Activated CD4-positive, alpha-beta memory T cell treated with anti-CD3 and anti-CD28 coated beads for 36 hours (primary cell): ENCODE results near the gene ASCL3. TPM values are rescaled to one million over a fixed set of nuclear protein-coding genes. Genes with fewer than 3 reads are reported as not detected.
"Not testable (repeated sequence)": the region's sequence is repeated elsewhere in the genome, so short reads cannot be mapped to it uniquely, and the experiment has no call there.

Experiments used
- CTCF ChIA-PET: fragments of 350-600 bp; sonication (Branson Sonifier 250); formaldehyde crosslinking; loops from one replicate; lab custom pipeline; 2021; ENCODE audit warnings: antibody characterized with exemption, inconsistent platforms; lab: Charles Lee
- POLR2A ChIA-PET: fragments of 350-600 bp; sonication (Branson Sonifier 250); formaldehyde crosslinking; loops from one replicate; lab custom pipeline; 2021; ENCODE audit warnings: antibody characterized with exemption; lab: Charles Lee
- DNase-seq: peaks from one replicate; pipeline ENCODE4 v3.0.0-alpha.2; 2020
- H3K27ac Mint-ChIP-seq: one replicate; pipeline ENCODE4 v1.8.0; 2021; ENCODE audit warnings: mixed read lengths
- H3K27me3 Mint-ChIP-seq: one replicate; pipeline ENCODE4 v1.8.0; 2021; ENCODE audit warnings: mixed read lengths
- H3K36me3 Mint-ChIP-seq: one replicate; pipeline ENCODE4 v1.8.0; 2021; ENCODE audit warnings: mixed read lengths
- H3K4me1 Mint-ChIP-seq: one replicate; pipeline ENCODE4 v1.8.0; 2021; ENCODE audit warnings: low read depth, mixed read lengths
- H3K4me3 Mint-ChIP-seq: one replicate; pipeline ENCODE4 v1.8.0; 2021; ENCODE audit warnings: mild to moderate bottlenecking, mixed read lengths
- H3K9me3 Mint-ChIP-seq: one replicate; pipeline ENCODE4 v1.8.0; 2021; ENCODE audit warnings: mixed read lengths
- intact Hi-C: fragments of 100-400 bp; cut with micrococcal nuclease; formaldehyde crosslinking; loops from one replicate; pipeline ENCODE4 v1.15.1; 2023
- total RNA-seq, 2 experiments: library from RNA; stranded (reverse); gene quantifications; one replicate each; pipeline ENCODE4 v1.2.3, GENCODE V29; 2021

Gene ASCL3
- total RNA-seq = not detected

- H3K4me1 Mint-ChIP-seq = no peaks in the 10 kb centered on the region
- H3K27ac Mint-ChIP-seq = no peak within 1 kb of the TSS
- H3K27me3 Mint-ChIP-seq = peaks cover 1% of the 10 kb centered on the region
- intact Hi-C loops = no loop called here
- H3K4me3 Mint-ChIP-seq = no peak within 1 kb of the TSS
- peaks cover 7% of the 10 kb centered on the region for H3K36me3 Mint-ChIP-seq
- POLR2A ChIA-PET = no interaction called here
- CTCF ChIA-PET = no interaction called here
- no peaks in the 10 kb centered on the region for H3K9me3 Mint-ChIP-seq
- DNase-seq = no peak
These were observed at the start of gene ASCL3 for GRCh38 chr11:8942518-8943066. Gene ASCL3, minus strand, starts transcription at chr11:8943016. Its CDS starts 4,855 bp downstream, at chr11:8938161.

GRCh38 chr11:8989453-8989852, 46.6 kb upstream of the ASCL3 start:
- H3K4me3 Mint-ChIP-seq = no peak overlapping the region
- no peaks in the 10 kb centered on the region for H3K4me1 Mint-ChIP-seq
- no peaks in the 10 kb centered on the region for H3K36me3 Mint-ChIP-seq
- ChIA-PET CTCF (no interaction called here), POLR2A (no interaction called here)
- no peaks in the 10 kb centered on the region for H3K9me3 Mint-ChIP-seq
- intact Hi-C loops = no loop called here
- peaks cover 12% of the 10 kb centered on the region for H3K27me3 Mint-ChIP-seq
- H3K27ac Mint-ChIP-seq = no peak overlapping the region
- DNase-seq = no peak

- Mint-ChIP-seq H3K27me3 (peaks cover 12% of the 10 kb centered on the region), H3K36me3 (no peaks in the 10 kb centered on the region), H3K4me1 (peaks cover 3% of the 10 kb centered on the region), H3K27ac (no peak overlapping the region), H3K4me3 (no peak overlapping the region), H3K9me3 (no peaks in the 10 kb centered on the region)
- no peak for DNase-seq
- intact Hi-C loops = no loop called here
- ChIA-PET POLR2A (no interaction called here), CTCF (interaction anchor here (1.4 kb wide), 1 partner anchor 107 kb away, joined by 3 read pairs; no protein-coding TSS in a partner anchor)
These were observed 45.8 kb upstream of the ASCL3 start for GRCh38 chr11:8988329-8989234.

- no peak overlapping the region for H3K27ac Mint-ChIP-seq
- H3K4me1 Mint-ChIP-seq = peaks cover 3% of the 10 kb centered on the region
- no peak overlapping the region for H3K4me3 Mint-ChIP-seq
- POLR2A ChIA-PET = no interaction called here
- H3K36me3 Mint-ChIP-seq = no peaks in the 10 kb centered on the region
- intact Hi-C loops = no loop called here
- H3K9me3 Mint-ChIP-seq = no peaks in the 10 kb centered on the region
- peaks cover 12% of the 10 kb centered on the region for H3K27me3 Mint-ChIP-seq
- CTCF ChIA-PET = interaction anchor here (0.9 to 1.4 kb wide), 3 partner anchors 28 to 150 kb away, joined by 3 read pairs; no protein-coding TSS in a partner anchor
- DNase-seq = no peak
These were observed 44.6 kb upstream of the ASCL3 start for GRCh38 chr11:8987446-8987845.

GRCh38 chr11:8986772-8987171, 44.0 kb upstream of the ASCL3 start:
- H3K4me3 Mint-ChIP-seq, intact Hi-C loops: not testable (repeated sequence)
- CTCF ChIA-PET = interaction anchor here (1.2 kb wide), 1 partner anchor 27 kb away, joined by 3 read pairs; no protein-coding TSS in a partner anchor

GRCh38 chr11:8985462-8985861, 42.6 kb upstream of the ASCL3 start:
- no peak overlapping the region for H3K4me3 Mint-ChIP-seq
- CTCF ChIA-PET = interaction anchor here (0.6 kb wide), 1 partner anchor 169 kb away, joined by 3 read pairs; no protein-coding TSS in a partner anchor
- intact Hi-C loops = no loop called here

More at GRCh38 chr11:8986772-8987171, 44.0 kb upstream of the ASCL3 start:
- H3K36me3 Mint-ChIP-seq, H3K4me1 Mint-ChIP-seq, H3K27ac Mint-ChIP-seq, H3K9me3 Mint-ChIP-seq, POLR2A ChIA-PET, DNase-seq: not testable (repeated sequence)
- peaks cover 11% of the 10 kb centered on the region for H3K27me3 Mint-ChIP-seq

GRCh38 chr11:8983552-8983951, 40.7 kb upstream of the ASCL3 start:
- DNase-seq = peak; percentile 53
- H3K9me3 Mint-ChIP-seq = no peaks in the 10 kb centered on the region
- CTCF ChIA-PET = no interaction called here
- no peaks in the 10 kb centered on the region for H3K36me3 Mint-ChIP-seq
- H3K27ac Mint-ChIP-seq = no peak overlapping the region
- POLR2A ChIA-PET = no interaction called here
- no peaks in the 10 kb centered on the region for H3K27me3 Mint-ChIP-seq
- intact Hi-C loops = loop anchor here (2.0 kb wide), 1 partner anchor 17 kb away; no protein-coding TSS in a partner anchor
- H3K4me3 Mint-ChIP-seq = no peak overlapping the region
- peaks cover 3% of the 10 kb centered on the region for H3K4me1 Mint-ChIP-seq

More at GRCh38 chr11:8985462-8985861, 42.6 kb upstream of the ASCL3 start:
- POLR2A ChIA-PET = interaction anchor here (0.6 kb wide), 1 partner anchor 488 kb away, joined by 3 read pairs; no protein-coding TSS in a partner anchor
- peaks cover 3% of the 10 kb centered on the region for H3K4me1 Mint-ChIP-seq
- no peak for DNase-seq
- H3K36me3 Mint-ChIP-seq = no peaks in the 10 kb centered on the region
- H3K9me3 Mint-ChIP-seq = no peaks in the 10 kb centered on the region
- no peak overlapping the region for H3K27ac Mint-ChIP-seq
- peaks cover 9% of the 10 kb centered on the region for H3K27me3 Mint-ChIP-seq

- H3K9me3 Mint-ChIP-seq = no peaks in the 10 kb centered on the region
- POLR2A ChIA-PET = no interaction called here
These were observed 37.7 kb upstream of the ASCL3 start for GRCh38 chr11:8980485-8980884.

GRCh38 chr11:8979365-8979764, 36.5 kb upstream of the ASCL3 start:
- DNase-seq, POLR2A ChIA-PET, H3K27me3 Mint-ChIP-seq, H3K9me3 Mint-ChIP-seq, H3K27ac Mint-ChIP-seq, CTCF ChIA-PET, H3K4me3 Mint-ChIP-seq, H3K36me3 Mint-ChIP-seq, intact Hi-C loops, H3K4me1 Mint-ChIP-seq: not testable (repeated sequence)

More at GRCh38 chr11:8980485-8980884, 37.7 kb upstream of the ASCL3 start:
- DNase-seq = no peak
- Mint-ChIP-seq H3K4me1 (peaks cover 3% of the 10 kb centered on the region), H3K27ac (no peak overlapping the region), H3K36me3 (no peaks in the 10 kb centered on the region), H3K27me3 (no peaks in the 10 kb centered on the region), H3K4me3 (no peak overlapping the region)
- CTCF ChIA-PET = interaction anchor here (0.6 kb wide), 1 partner anchor 11 kb away, joined by 6 read pairs; no protein-coding TSS in a partner anchor
- intact Hi-C loops = no loop called here

- Mint-ChIP-seq H3K4me1 (no peaks in the 10 kb centered on the region), H3K4me3 (no peak overlapping the region), H3K36me3 (peaks cover 1% of the 10 kb centered on the region), H3K27me3 (no peaks in the 10 kb centered on the region), H3K9me3 (no peaks in the 10 kb centered on the region), H3K27ac (no peak overlapping the region)
- intact Hi-C loops = no loop called here
- ChIA-PET CTCF (interaction anchor here (2.0 kb wide), 1 partner anchor 13 kb away, joined by 4 read pairs; no protein-coding TSS in a partner anchor), POLR2A (no interaction called here)
- no peak for DNase-seq
These were observed 30.3 kb upstream of the ASCL3 start for GRCh38 chr11:8973121-8973520.

GRCh38 chr11:8971924-8972316, 29.1 kb upstream of the ASCL3 start:
- intact Hi-C loops = no loop called here
- ChIA-PET POLR2A (no interaction called here), CTCF (no interaction called here)
- no peaks in the 10 kb centered on the region for H3K9me3 Mint-ChIP-seq
- H3K4me1 Mint-ChIP-seq = no peaks in the 10 kb centered on the region
- DNase-seq = no peak
- peaks cover 1% of the 10 kb centered on the region for H3K36me3 Mint-ChIP-seq
- no peak overlapping the region for H3K4me3 Mint-ChIP-seq
- H3K27ac Mint-ChIP-seq = no peak overlapping the region
- H3K27me3 Mint-ChIP-seq = no peaks in the 10 kb centered on the region

- no peaks in the 10 kb centered on the region for H3K27me3 Mint-ChIP-seq
These were observed 28.5 kb upstream of the ASCL3 start for GRCh38 chr11:8971196-8971923.

More at GRCh38 chr11:8971196-8971923, 28.5 kb upstream of the ASCL3 start:
- H3K4me3 Mint-ChIP-seq = no peak overlapping the region
- intact Hi-C loops = no loop called here
- H3K27ac Mint-ChIP-seq = no peak overlapping the region
- ChIA-PET CTCF (no interaction called here), POLR2A (no interaction called here)
- DNase-seq = no peak
- H3K9me3 Mint-ChIP-seq = no peaks in the 10 kb centered on the region
- H3K4me1 Mint-ChIP-seq = no peaks in the 10 kb centered on the region
- H3K36me3 Mint-ChIP-seq = peaks cover 1% of the 10 kb centered on the region
